ENCODE data around the gene TAF15. TPM values are rescaled to one million over a fixed set of nuclear protein-coding genes. Genes with fewer than 3 reads are reported as not detected.

TAF15 gene
- total and polyA plus RNA-seq, 2 donors (not counting 1 experiment from before 2014, with no cell fraction given) = 51.0 to 246 TPM

DNA sequence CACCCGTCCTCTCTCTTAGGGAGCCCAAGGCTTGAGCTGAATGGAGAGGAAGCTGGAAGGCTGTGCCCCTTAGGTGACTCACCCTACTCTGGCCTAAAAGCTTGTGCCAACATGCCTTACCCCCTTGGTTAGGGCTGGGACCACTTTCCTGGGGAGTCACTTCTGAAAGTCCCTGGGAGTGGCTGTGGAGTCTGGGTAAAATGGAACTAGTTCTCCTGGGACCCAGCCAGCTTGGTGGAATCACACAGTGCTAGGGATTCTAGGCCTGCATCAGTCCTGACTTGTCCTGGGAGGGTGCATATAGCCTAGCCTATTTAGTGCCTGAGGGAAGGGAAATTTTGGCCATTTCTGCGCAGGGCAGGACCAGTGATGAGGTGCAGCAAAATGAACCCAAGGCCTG lies 24.4 kb upstream of the TAF15 start:
- 100% methylated on average over 1 of the region's 2 CpGs for WGBS (ENCODE audit: insufficient coverage)

DNA sequence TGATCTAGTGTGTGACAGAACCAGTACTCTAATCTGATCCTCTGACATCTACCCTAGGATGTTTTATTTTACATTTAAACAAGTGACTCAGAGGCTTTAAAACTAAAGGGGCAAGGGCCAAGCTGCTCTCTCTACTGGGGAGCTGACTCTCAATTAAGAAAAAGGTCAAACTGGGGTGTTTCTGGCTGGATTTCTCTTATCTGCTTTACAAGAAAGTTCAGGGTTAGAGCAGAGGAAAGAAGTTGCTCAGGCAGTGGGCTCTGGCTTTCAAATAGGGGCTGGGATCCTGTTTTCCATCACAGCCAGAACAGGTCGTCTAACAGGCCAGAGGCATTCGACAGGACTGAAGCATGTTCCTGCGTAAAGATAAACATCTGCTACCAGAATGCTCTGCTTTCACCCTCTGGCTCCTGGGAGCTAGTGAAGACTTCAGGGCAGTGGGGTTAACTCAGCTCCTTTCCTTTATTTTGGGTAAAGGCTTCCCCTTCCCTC lies 22.3 kb upstream of the TAF15 start:
- DNase-seq (no peak), ATAC-seq (ENCODE audit: low read depth) (no peak)
- Mint-ChIP-seq H3K9me3 (ENCODE audit: insufficient read depth) (no peaks in the 10 kb centered on the region), H3K27ac (no peak overlapping the region), H3K4me1 (no peaks in the 10 kb centered on the region), H3K4me3 (no peak overlapping the region), H3K27me3 (peaks cover 24% of the 10 kb centered on the region)
- intact Hi-C loops (cut with micrococcal nuclease) = no loop called here
- Histone ChIP-seq H4K20me1 (ENCODE audit: control insufficient read depth, insufficient read depth, low read length, poor library complexity, severe bottlenecking) (no peaks in the 10 kb centered on the region), H2AFZ (ENCODE audit: insufficient read depth, low read depth, low read length, poor library complexity, severe bottlenecking) (no peak overlapping the region), H3K4me2 (replicated peaks; ENCODE audit: low read depth, low read length, poor library complexity, severe bottlenecking) (no peak overlapping the region), H3K9ac (ENCODE audit: low read length) (no peak overlapping the region), H3K27ac (ENCODE audit: low read length in 2 of 2) (no peak overlapping the region), H3K79me2 (ENCODE audit: control insufficient read depth, insufficient read depth, low read length) (no peaks in the 10 kb centered on the region), H3K36me3 (replicated peaks in 1 of 2; ENCODE audit: control extremely low read depth in 1 of 2, control insufficient read depth in 1 of 2, extremely low read depth in 1 of 2, insufficient read depth in 2 of 2, low read length in 1 of 2) (no peaks in the 10 kb centered on the region), H3K4me1 (ENCODE audit: control insufficient read depth in 2 of 2, insufficient read depth in 2 of 2, low read length in 2 of 2) (no peaks in the 10 kb centered on the region), H3K27me3 (replicated peaks in 1 of 4; ENCODE audit: control extremely low read depth in 1 of 4, control insufficient read depth in 3 of 4, insufficient read depth in 4 of 4, low read length in 3 of 4) (peaks cover 0 to 11% (median 2%) of the 10 kb centered on the region in 4 experiments), H3K9me3 (ENCODE audit: control extremely low read depth in 1 of 3, control insufficient read depth in 2 of 3, insufficient read depth in 1 of 3, low read length in 2 of 3) (no peaks in the 10 kb centered on the region), H3K4me3 (ENCODE audit: control extremely low read depth in 1 of 5, extremely low read depth in 1 of 5, insufficient read depth in 1 of 5, low read depth in 2 of 5, low read length in 4 of 5) (no peak overlapping the region)
- ChIA-PET POLR2A (no interaction called here), CTCF (interaction anchor here (0.5 to 1.9 kb wide), 2 partner anchors 23 to 64 kb away, joined by 4 to 7 read pairs; no protein-coding TSS in a partner anchor)
- TF ChIP-seq, protein P1, sequence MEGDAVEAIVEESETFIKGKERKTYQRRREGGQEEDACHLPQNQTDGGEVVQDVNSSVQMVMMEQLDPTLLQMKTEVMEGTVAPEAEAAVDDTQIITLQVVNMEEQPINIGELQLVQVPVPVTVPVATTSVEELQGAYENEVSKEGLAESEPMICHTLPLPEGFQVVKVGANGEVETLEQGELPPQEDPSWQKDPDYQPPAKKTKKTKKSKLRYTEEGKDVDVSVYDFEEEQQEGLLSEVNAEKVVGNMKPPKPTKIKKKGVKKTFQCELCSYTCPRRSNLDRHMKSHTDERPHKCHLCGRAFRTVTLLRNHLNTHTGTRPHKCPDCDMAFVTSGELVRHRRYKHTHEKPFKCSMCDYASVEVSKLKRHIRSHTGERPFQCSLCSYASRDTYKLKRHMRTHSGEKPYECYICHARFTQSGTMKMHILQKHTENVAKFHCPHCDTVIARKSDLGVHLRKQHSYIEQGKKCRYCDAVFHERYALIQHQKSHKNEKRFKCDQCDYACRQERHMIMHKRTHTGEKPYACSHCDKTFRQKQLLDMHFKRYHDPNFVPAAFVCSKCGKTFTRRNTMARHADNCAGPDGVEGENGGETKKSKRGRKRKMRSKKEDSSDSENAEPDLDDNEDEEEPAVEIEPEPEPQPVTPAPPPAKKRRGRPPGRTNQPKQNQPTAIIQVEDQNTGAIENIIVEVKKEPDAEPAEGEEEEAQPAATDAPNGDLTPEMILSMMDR (IDR thresholded peaks at IDR 0.05) = no peak
- no peak for TF ChIP-seq EZH2 (IDR thresholded peaks at IDR 0.05; ENCODE audit: borderline replicate concordance, insufficient read depth, low read depth, low read length, poor library complexity, severe bottlenecking)
- WGBS (ENCODE audit: insufficient coverage) = 59% methylated on average over 3 of the region's 3 CpGs

More for the DNA sequence above, 24.4 kb upstream of the TAF15 start:
- H3K9me3 ChIP-seq (ENCODE audit: control extremely low read depth in 1 of 3, control insufficient read depth in 2 of 3, insufficient read depth in 1 of 3, low read length in 2 of 3) = no peaks in the 10 kb centered on the region
- CTCF ChIA-PET = interaction anchor here (1.4 kb wide), 1 partner anchor 21 kb away, joined by 3 read pairs; no protein-coding TSS in a partner anchor
- no peak overlapping the region for H3K4me3 Mint-ChIP-seq
- TF ChIP-seq, protein P1 (IDR thresholded peaks at IDR 0.05) = no peak
- no peak for TF ChIP-seq EZH2 (IDR thresholded peaks at IDR 0.05; ENCODE audit: borderline replicate concordance, insufficient read depth, low read depth, low read length, poor library complexity, severe bottlenecking)
- peaks cover 23% of the 10 kb centered on the region for H3K27me3 Mint-ChIP-seq
- no peak overlapping the region for H3K4me2 ChIP-seq (replicated peaks; ENCODE audit: low read depth, low read length, poor library complexity, severe bottlenecking)
- DNase-seq (no peak), ATAC-seq (ENCODE audit: low read depth) (no peak)
- no peak overlapping the region for H3K27ac Mint-ChIP-seq
- H3K36me3 ChIP-seq (replicated peaks in 1 of 2; ENCODE audit: control extremely low read depth in 1 of 2, control insufficient read depth in 1 of 2, extremely low read depth in 1 of 2, insufficient read depth in 2 of 2, low read length in 1 of 2) = no peaks in the 10 kb centered on the region
- H3K4me3 ChIP-seq (ENCODE audit: control extremely low read depth in 1 of 5, extremely low read depth in 1 of 5, insufficient read depth in 1 of 5, low read depth in 2 of 5, low read length in 4 of 5) = no peak overlapping the region
- H3K27ac ChIP-seq (ENCODE audit: low read length in 2 of 2) = no peak overlapping the region
- peaks cover 0 to 3% (median 1%) of the 10 kb centered on the region in 4 experiments for H3K27me3 ChIP-seq (replicated peaks in 1 of 4; ENCODE audit: control extremely low read depth in 1 of 4, control insufficient read depth in 3 of 4, insufficient read depth in 4 of 4, low read length in 3 of 4)
- H2AFZ ChIP-seq (ENCODE audit: insufficient read depth, low read depth, low read length, poor library complexity, severe bottlenecking) = no peak overlapping the region
- no peak overlapping the region for H3K9ac ChIP-seq (ENCODE audit: low read length)
- H3K79me2 ChIP-seq (ENCODE audit: control insufficient read depth, insufficient read depth, low read length) = no peaks in the 10 kb centered on the region
- intact Hi-C loops (cut with micrococcal nuclease) = no loop called here
- H3K4me1 ChIP-seq (ENCODE audit: control insufficient read depth in 2 of 2, insufficient read depth in 2 of 2, low read length in 2 of 2) = no peaks in the 10 kb centered on the region
- no peaks in the 10 kb centered on the region for H3K4me1 Mint-ChIP-seq
- POLR2A ChIA-PET = interaction anchor here (0.6 kb wide), 1 partner anchor 19 kb away, joined by 8 read pairs; no protein-coding TSS in a partner anchor
- H3K9me3 Mint-ChIP-seq (ENCODE audit: insufficient read depth) = no peaks in the 10 kb centered on the region
- no peaks in the 10 kb centered on the region for H4K20me1 ChIP-seq (ENCODE audit: control insufficient read depth, insufficient read depth, low read length, poor library complexity, severe bottlenecking)

Data from B cell (primary cell).